Stomach smooth muscle (tissue), 2 donors: Measurements from ENCODE around the gene PPFIA4.

ENCODE experiments used
- H3K27ac ChIP-seq: one replicate; pipeline ENCODE4 v1.7.0; 2013; ENCODE audit warnings: mild to moderate bottlenecking, low read length, inconsistent platforms
- H3K27me3 ChIP-seq, 2 donors: one replicate each; pipeline ENCODE4 v1.7.0; 2013; ENCODE audit warnings: low read length in 2 of 2; ENCODE audit not compliant: insufficient read depth in 2 of 2, control insufficient read depth in 1 of 2
- H3K36me3 ChIP-seq, 2 donors: one replicate each; pipeline ENCODE4 v1.7.0; 2013; ENCODE audit warnings: low read length in 2 of 2; ENCODE audit not compliant: control insufficient read depth in 2 of 2, insufficient read depth in 2 of 2
- H3K4me1 ChIP-seq: one replicate; pipeline ENCODE4 v1.7.0; 2013; ENCODE audit warnings: low read length; ENCODE audit not compliant: control insufficient read depth, insufficient read depth
- H3K4me3 ChIP-seq, 2 donors: one replicate each; pipeline ENCODE4 v1.7.0; 2013; ENCODE audit warnings: low read length in 2 of 2
- H3K9ac ChIP-seq, 2 donors: one replicate each; pipeline ENCODE4 v1.7.0; 2013; ENCODE audit warnings: low read length in 2 of 2, mild to moderate bottlenecking in 1 of 2
- H3K9me3 ChIP-seq, 2 donors: one replicate each; pipeline ENCODE4 v1.7.0; 2013; ENCODE audit warnings: low read length in 2 of 2; ENCODE audit not compliant: control insufficient read depth in 2 of 2
- donor health status: healthy.
- donor health status: Pancreatic carcinoma.

PPFIA4 gene

DNA sequence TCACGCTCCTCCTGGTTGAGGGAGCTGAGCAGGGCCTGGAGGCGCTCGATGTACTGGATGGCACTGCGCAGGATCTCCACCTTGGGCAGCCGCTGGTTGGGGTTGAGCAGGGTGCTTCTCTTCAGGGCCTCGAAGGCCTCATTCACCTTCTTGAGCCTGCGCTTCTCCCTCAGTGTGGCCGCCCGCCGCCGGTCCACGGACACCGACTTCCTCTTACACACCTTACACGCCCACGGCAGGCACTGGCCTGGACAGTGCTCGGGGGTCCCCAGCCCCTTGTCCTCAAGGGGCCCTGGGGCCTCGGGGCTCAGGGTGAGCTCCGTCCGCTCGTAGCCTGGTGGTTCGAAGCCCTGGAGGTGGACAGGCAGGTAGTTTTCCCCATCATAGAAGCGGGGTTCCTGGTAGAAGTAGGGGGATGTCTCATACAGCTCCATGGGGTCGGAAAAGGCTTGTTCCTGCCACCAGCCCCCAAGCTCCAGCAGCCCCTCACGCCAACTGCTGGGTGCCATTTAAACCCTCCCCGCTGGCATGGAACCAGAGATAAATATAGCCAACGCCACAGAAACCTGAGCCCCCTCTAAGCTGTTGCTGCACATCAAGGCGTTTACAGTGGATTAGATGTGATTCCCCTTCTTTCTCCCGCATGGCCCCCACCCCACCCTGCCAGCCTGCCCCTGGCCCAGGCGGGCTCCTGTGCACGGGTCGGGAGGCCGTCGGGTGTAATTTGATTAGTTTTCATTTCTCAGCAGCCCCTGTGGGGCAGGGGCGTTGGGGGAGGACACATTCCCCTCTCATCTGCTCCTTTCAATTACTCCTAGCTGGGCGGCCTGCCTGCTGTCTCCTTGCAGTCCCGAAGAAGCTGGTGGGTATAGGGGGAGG, 59.5 kb downstream of the PPFIA4 start, which contains the start of gene MYOG:
MYOG (minus strand) TSS at position 485 of the 879 bp plus-strand sequence; CDS start at position 434, 51 bp downstream.
- no peak within 1 kb of the TSS for H3K9ac ChIP-seq
- no peak within 1 kb of the TSS for H3K27ac ChIP-seq
- H3K4me3 ChIP-seq = no peak within 1 kb of the TSS
- H3K4me1 ChIP-seq = no peaks in the 10 kb centered on the region
- no peaks in the 10 kb centered on the region for H3K9me3 ChIP-seq
- H3K27me3 ChIP-seq = peaks cover 4 to 6% of the 10 kb centered on the region in 2 donors
- no peaks in the 10 kb centered on the region for H3K36me3 ChIP-seq

DNA sequence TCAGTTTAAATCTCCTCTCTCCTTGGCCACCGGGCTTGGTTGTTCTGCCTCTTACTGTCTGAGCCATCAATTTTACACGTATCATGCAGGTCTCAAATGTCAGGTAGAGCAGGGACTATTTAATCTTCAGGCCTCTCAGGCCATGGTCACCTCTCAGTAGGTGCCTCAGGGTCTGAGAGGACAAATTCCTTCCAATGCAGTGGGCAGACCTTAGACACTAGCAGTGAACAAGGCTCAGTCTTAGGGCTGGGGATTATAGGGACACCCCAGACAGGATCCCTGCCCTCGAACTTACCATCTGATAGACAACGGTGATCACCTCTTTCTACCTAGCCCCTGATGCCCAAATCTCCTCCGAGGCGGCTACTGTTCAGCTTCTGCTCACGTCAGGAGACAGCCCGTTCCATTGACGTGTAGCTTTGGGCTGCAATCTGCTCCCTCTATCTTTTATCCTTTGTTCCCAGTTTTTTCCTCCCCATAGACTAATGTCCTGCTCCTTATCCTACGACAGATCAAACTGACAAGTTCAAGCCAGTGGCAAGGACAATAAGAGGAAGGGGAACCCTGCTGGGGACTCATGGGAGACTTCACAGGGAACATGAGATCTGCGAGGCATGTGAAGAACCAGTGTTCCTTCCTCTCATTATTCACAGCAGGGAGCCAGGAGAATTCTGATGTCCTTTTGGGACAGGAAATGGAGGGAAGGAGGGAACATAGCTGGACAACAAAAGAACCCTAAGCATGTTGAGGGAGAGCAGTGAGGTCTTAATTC, 60.9 kb downstream of the PPFIA4 start:
- H3K9ac ChIP-seq = no peak overlapping the region
- H3K27ac ChIP-seq = no peak overlapping the region
- H3K36me3 ChIP-seq = no peaks in the 10 kb centered on the region
- H3K4me3 ChIP-seq = no peak overlapping the region
- H3K4me1 ChIP-seq = no peaks in the 10 kb centered on the region
- H3K27me3 ChIP-seq = peaks cover 0 to 6% of the 10 kb centered on the region in 2 donors
- H3K9me3 ChIP-seq = no peaks in the 10 kb centered on the region

DNA sequence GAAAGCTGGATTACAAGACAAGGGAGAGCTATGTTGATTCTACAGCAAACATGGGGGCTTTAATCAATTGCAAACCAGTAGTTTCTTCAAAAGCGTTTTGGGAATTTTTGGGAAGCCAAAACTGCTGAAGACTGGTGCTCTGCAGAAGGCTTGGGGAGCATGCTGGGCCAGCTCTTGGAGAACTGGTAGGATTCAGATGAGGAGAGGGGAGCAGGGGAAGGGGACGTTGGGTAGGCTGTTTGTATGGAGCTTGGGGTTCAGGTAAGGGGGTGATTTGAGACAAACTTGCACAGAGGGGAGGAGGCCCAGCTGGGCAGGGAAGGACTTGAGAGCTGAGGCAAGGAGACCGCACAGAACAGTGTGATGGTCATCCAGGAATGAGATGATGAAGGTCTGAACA, 62.1 kb downstream of the PPFIA4 start:
- Histone ChIP-seq H3K4me1 (no peaks in the 10 kb centered on the region), H3K9ac (no peak overlapping the region), H3K9me3 (no peaks in the 10 kb centered on the region), H3K27me3 (peaks cover 0 to 3% of the 10 kb centered on the region in 2 donors), H3K27ac (no peak overlapping the region), H3K36me3 (no peaks in the 10 kb centered on the region), H3K4me3 (no peak overlapping the region)

GRCh38 chr1:203089001-203089650, 62.8 kb downstream of the PPFIA4 start:
- H3K4me1 ChIP-seq = no peaks in the 10 kb centered on the region
- H3K9ac ChIP-seq = no peak overlapping the region
- H3K27me3 ChIP-seq = peaks cover 0 to 2% of the 10 kb centered on the region in 2 donors
- H3K27ac ChIP-seq = no peak overlapping the region
- H3K4me3 ChIP-seq = no peak overlapping the region
- no peaks in the 10 kb centered on the region for H3K9me3 ChIP-seq
- H3K36me3 ChIP-seq = no peaks in the 10 kb centered on the region

DNA sequence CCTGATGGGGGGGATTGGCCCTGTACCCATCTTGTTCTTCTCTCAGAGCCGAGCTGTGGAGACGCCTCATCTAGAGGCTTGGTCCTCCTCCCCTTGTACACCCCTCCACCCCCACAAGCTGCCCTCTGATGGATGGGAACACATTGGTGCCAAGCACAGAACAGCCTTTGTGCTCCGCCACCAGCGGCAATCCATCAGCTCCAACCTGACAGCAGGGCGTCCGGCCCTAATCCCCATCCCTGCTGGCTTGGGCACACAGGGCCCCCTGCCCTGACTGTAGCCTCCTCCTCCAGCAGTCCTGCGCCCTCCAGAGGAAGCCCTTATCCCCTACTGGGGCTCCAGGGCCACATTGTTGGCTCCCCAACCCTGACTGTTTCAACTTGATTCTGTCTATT, 63.4 kb downstream of the PPFIA4 start:
- no peak overlapping the region for H3K4me3 ChIP-seq

DNA sequence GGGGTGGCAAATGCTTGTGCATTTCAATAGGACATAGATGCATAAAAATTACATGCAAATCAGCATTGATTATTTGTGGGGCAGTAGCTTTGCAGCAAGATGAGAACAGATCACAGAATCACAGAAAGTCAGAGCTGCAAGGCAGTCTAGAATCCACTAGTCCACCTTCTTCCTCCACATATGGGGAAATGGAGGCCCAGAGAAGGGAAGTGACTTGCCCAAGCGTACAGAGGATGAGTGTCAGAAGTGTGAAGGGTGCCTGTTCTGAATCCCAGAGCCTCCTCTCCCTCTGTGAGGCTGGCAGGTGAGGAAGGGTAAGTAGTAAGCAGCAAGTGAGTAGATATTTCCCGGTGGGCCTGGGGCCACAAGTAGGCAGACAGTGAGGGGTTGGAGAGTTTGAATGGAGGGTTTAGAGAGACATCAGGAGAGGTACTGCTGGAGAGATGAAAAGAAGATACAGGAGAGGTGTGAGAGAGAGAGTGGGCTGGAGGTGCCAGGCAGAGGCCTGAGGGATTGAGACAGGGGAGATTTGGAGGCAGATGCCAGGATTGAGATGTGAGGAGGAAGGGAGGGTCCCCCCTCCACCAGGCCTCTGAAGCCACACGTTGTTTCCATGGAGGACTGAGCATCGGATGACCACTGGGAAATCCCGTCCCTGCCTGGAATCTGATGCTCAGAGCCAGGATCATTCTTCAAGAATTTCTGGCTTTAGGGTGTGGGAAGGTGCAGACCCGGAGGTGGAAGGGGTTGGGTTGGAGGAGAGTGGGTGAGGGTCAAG, 64.3 kb downstream of the PPFIA4 start:
- Histone ChIP-seq H3K4me1 (no peaks in the 10 kb centered on the region), H3K4me3 (no peak overlapping the region), H3K36me3 (no peaks in the 10 kb centered on the region), H3K9me3 (no peaks in the 10 kb centered on the region), H3K27me3 (peaks cover 0 to 2% of the 10 kb centered on the region in 2 donors), H3K27ac (no peak overlapping the region), H3K9ac (no peak overlapping the region)

More for the DNA sequence above, 63.4 kb downstream of the PPFIA4 start:
- H3K27ac ChIP-seq = no peak overlapping the region
- no peaks in the 10 kb centered on the region for H3K9me3 ChIP-seq
- H3K27me3 ChIP-seq = peaks cover 0 to 2% of the 10 kb centered on the region in 2 donors
- H3K4me1 ChIP-seq = no peaks in the 10 kb centered on the region
- no peaks in the 10 kb centered on the region for H3K36me3 ChIP-seq
- no peak overlapping the region for H3K9ac ChIP-seq

DNA sequence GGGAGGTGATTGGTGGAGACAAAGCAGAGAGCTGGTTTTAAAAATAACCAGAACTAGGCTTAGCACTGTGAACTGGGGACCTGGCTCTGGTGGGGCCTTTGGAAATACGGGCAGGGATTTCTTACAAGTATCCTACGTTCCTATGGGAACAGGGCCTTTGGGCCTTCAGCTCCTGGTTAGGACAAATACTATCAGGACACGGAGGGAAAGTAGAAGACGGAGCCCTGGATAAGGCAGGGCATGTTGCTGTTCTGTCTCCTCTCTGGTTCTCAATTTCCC, 64.8 kb downstream of the PPFIA4 start:
- peaks cover 0 to 2% of the 10 kb centered on the region in 2 donors for H3K27me3 ChIP-seq
- H3K4me3 ChIP-seq = no peak overlapping the region
- no peaks in the 10 kb centered on the region for H3K9me3 ChIP-seq
- H3K9ac ChIP-seq = no peak overlapping the region
- no peaks in the 10 kb centered on the region for H3K4me1 ChIP-seq
- H3K36me3 ChIP-seq = no peaks in the 10 kb centered on the region
- no peak overlapping the region for H3K27ac ChIP-seq

GRCh38 chr1:203091761-203092330, 65.6 kb downstream of the PPFIA4 start:
- no peaks in the 10 kb centered on the region for H3K4me1 ChIP-seq
- no peak overlapping the region for H3K27ac ChIP-seq

DNA sequence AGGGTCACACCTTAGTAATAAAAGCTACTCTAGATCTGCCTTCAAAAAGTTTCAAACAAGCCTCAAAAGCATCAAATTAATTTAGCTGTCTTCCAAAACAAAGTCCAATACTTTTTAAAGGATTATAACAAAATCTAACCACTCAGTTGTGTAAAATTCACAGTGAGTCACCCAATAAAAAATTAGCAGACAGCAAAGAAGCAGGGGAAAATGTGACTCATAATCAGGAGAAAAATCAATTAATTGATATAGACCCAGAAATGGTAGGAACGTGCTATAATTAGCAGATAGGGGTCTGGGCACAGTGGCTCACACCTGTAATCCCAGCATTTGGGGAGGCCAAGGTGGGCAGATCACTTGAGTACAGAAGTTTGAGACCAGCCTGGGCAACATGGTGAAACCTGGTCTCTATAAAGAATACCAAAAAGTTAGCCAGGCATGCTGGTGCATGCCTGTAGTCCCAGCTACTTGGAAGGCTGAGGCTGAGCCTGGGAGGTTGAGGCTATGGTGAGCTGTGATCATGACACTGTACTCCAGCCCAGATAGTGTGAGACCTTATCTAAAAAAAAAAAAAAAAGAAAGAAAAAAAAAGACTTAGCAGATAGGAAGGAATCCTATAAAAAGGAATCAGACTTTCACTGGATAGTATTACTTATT, 67.6 kb downstream of the PPFIA4 start:
- Histone ChIP-seq H3K27me3 (peaks cover 0 to 2% of the 10 kb centered on the region in 2 donors), H3K36me3 (no peaks in the 10 kb centered on the region), H3K4me3 (no peak overlapping the region), H3K4me1 (no peaks in the 10 kb centered on the region), H3K27ac (no peak overlapping the region), H3K9me3 (no peaks in the 10 kb centered on the region), H3K9ac (no peak overlapping the region)

More at GRCh38 chr1:203091761-203092330, 65.6 kb downstream of the PPFIA4 start:
- no peak overlapping the region for H3K4me3 ChIP-seq
- no peaks in the 10 kb centered on the region for H3K9me3 ChIP-seq
- peaks cover 0 to 2% of the 10 kb centered on the region in 2 donors for H3K27me3 ChIP-seq
- H3K9ac ChIP-seq = no peak overlapping the region
- H3K36me3 ChIP-seq = no peaks in the 10 kb centered on the region
